Hematopoietic multipotent progenitor cell treated with erythropoietin and hydrocortisone succinate and interleukin-3 and kit ligand, for 17 days (in vitro differentiated cells): Measurements from ENCODE around the gene CMTR1.
"Not testable (repeated sequence)": the region's sequence is repeated elsewhere in the genome, so short reads cannot be mapped to it uniquely, and the experiment has no call there.

ENCODE experiments used
- DNase-seq: peaks from one replicate; pipeline ENCODE4 v3.0.0-alpha.2; 2015; ENCODE audit warnings: low spot score

Gene CMTR1

DNA sequence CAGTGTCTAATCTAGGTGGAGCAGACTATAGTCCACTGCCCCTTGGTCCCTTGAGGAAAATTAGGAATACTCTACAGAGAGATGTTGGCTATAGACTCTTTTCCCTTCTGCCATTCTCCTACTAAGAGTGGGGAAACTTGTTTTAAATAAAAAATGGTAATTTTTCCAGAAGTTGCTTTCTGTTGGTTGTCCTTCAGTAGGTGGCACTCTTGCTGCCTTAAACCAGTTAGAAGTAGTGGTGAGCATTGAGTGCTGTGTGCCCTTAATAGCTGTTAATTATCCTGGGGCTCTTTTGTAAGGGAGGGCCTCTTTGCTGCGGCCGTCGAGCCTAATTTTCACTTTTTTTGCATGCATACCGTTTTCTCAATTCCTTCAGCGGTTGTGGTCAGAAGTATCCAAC lies 2.8 kb downstream of the CMTR1 start:
- no peak for DNase-seq

DNA sequence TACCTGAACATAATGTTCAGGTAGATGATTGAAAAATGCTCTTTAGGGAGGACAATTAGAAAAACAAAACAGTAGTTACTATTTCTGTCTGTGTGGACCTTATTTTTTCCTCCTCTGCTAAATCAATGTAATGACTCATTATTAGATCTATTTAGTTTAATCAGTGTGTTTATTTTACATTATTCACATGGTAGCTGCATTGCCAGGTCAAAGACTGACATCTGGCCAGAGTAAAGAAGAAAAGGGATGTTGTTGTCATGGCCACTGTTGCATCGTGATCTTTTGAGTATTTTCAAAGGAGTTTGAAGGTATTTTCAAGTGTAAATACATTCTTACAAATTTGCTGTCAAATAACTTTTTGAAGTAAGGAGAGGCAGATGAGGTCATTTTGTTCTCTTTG lies 5.9 kb downstream of the CMTR1 start:
- no peak for DNase-seq

DNA sequence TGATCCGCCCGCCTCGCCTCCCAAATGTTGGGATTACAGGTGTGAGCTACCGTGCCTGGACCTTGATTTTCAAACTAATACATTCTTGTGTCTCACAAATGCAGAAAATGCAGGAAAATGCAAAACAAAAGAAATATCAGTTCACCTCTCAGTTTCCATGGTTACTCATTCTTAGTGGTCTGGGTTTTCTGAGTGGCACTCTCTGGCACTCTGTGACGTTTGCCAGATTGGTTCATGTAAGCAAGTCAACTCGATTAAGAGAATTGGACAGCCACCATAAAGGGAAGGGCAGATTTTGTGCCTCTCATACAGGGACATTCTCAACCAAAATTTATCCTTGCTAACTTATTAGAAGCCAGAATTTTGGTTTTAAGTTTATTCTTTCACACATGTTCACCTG lies 8.6 kb downstream of the CMTR1 start:
- DNase-seq: no peak

GRCh38 chr6:37442416-37443215 lies 9.6 kb downstream of the CMTR1 start:
- no peak for DNase-seq

GRCh38 chr6:37443216-37443542 lies 10.2 kb downstream of the CMTR1 start:
- not testable (repeated sequence) for DNase-seq

GRCh38 chr6:37449984-37450383 lies 17.0 kb downstream of the CMTR1 start:
- no peak for DNase-seq

- DNase-seq: no peak
Measured at GRCh38 chr6:37451441-37452193, 18.6 kb downstream of the CMTR1 start.

GRCh38 chr6:37452522-37452921 lies 19.5 kb downstream of the CMTR1 start:
- no peak for DNase-seq

- DNase-seq: no peak
Measured at GRCh38 chr6:37454420-37455140, 21.6 kb downstream of the CMTR1 start.

DNA sequence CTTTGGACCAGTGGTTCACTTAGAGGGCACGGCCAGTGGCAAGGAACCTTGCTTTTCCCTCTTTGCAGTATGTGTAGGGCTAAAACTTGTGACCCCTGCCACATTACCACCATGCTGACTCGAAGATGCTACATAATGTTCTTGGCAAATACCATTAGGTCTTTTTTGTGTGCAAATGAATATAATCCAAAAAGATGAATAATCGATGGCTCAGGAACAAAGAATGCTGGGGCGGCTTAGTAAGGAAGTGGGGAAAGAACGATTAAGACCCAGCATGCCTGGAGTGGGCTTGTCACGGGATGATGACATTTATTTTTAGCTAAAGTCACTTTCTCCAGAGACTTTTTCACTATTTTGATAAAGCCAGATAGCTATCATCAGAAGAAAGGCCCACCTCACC lies 23.1 kb downstream of the CMTR1 start:
- no peak for DNase-seq

- no peak for DNase-seq
Measured at GRCh38 chr6:37456816-37457560, 24.0 kb downstream of the CMTR1 start.

- peak; percentile 84 for DNase-seq
Measured at GRCh38 chr6:37459981-37460800, 27.2 kb downstream of the CMTR1 start.

DNA sequence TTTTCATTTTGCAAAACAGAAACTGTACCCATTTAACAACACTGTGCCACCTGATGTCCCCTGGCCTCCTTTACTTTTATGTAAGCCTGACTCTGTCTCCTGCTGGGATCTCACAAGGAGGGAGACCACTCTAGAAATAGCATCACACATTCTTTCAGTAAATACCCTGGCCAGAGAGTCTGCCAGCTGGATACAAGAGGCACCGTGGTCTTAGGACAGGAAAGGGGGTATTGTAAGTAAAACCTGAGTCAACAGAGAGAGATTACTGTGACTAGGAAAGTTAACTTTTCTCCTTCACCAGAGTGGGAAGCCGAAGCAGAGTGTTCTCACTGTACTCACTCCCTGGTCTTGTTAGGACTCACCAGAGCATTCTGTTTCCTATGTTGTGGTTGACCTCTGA lies 27.8 kb downstream of the CMTR1 start:
- DNase-seq: peak; percentile 31

DNA sequence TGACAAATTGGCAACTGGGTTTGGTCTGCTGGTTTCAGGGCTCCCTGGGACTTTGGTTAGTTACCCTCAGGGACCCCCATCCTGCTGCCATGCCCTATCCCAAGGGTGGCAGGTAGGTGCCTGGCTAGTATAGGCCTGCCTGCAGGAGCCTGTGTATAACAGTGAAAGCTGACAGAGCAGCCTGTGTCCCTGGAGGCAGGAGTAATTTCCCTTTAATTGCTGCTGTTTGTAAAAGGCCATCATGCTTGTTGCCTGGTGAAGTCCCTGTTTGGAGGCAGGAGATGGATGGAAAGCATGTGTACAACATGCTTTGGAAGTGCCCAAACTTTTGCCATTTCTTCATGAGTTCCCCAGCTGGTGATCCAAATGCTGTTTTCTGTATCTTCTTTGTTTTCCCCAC lies 30.1 kb downstream of the CMTR1 start:
- DNase-seq: no peak

DNA sequence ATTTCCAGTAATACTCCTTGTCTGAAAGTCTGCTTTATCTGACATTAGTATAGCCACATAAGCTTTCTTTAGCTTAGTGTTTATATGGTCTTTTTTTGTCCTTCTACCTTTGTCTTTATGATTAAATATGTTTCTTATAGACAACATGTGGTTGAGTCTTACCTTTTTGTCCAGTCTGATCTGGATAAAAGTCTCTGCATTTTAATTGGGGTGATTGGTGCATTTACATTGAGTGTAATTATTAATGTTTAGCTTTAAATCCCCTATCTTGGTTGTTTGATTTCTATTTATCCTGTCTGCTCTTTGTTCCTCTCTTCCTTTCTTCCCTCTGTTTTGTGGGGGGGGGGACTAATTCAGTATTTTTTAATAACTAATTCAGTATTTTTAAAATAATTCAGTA lies 34.7 kb downstream of the CMTR1 start:
- no peak for DNase-seq

GRCh38 chr6:37473364-37474095 lies 40.5 kb downstream of the CMTR1 start:
- no peak for DNase-seq

DNA sequence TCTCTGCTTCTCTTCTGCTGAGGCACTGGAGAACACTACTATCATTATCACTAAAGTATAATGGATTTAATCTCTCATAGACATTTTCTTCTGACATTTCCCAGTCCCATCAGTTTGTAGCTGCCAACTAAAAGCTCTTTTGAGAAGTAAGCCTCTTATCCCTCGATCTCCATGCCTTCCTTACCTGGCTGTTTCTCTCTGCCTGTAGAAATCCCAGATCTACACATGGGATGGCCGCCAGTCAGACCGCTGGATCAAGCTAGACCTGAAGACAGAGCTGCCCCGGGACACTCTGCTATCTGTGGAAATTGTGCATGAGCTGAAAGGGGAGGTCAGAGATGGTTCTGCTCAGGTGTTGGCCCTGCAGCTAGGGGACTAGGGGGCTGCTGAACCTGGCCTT lies 41.3 kb downstream of the CMTR1 start:
- no peak for DNase-seq

DNA sequence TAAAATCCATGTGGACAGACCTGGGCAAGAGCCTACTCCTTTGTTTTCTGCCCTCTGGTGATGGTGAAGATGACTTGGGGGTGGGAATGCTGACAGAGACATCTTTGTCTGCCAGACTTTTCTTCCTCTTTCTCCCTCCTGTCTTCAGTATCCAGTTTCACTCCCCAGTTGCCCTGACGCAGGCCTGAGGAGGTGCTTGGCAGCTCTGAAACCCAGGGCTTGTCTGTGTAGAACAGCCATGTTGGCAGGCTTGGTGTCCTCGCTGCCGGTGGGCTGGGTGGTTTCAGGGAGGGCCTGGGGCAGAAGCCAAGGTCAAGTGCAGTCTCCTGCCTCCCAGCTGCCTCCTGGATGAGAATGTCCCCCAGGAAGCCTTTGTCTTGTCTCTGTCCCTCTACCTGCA lies 44.2 kb downstream of the CMTR1 start:
- no peak for DNase-seq

DNA sequence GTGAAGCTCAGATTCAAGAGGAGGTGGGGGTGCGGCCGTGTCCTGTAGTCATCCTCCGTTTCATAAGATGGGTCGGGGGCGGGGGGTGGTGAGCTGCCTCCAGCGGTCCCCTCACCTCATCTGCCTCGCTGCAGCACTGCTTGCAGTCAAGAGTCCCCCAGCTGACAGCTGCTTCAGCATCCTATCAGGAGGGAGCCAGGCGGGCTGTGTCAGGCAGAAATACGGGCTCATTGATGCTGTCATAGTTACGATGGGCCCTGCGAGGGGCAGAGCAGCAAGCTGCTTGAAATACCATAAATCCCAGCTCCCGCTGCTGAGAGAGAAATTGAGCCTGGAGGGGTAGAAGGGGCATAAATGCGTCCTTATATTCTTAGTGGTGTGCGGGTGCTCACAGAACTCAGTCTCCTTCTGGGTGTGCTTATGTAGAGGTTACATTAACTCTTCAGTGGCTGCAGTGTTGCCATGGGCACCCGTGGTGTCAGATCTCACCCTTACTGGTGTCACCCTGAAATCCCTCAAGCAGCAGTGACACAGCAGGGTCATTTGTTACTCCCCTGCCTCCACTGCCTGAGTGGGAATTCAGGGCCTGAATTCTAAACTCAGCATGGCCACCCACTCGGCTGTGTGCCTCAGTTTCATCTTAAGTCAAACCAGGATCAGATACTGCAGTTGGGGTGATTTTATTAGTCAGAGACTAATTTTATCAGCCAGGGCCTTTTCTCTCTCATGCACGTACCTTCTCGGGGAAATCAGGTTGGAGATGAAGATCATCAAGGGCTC lies 44.8 kb downstream of the CMTR1 start:
- DNase-seq: no peak

DNA sequence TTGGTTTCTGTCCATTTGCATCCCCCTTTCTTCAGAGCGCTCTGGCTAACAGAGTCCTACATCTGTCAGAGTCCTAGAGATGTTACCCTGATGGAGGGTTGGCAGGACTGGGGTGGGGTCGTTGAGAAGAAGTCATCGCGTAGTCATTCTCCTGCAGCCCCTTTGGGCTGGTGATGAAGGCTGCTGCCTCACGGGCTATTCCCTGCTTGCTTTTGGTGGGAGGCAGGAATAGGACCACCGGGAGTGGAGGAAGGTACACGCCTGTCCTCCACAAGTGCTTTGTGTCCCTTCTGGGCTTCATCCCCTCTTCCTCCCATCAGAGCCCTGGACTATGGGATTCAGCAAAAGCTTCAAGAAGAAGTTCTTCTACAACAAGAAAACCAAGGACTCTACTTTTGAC lies 45.8 kb downstream of the CMTR1 start:
- no peak for DNase-seq
